Thyroid gland (tissue), 4 donors: ENCODE data around the gene ABTB2.
"Not testable (repeated sequence)": the region's sequence is repeated elsewhere in the genome, so short reads cannot be mapped to it uniquely, and the experiment has no call there.

Source experiments
- POLR2A ChIP-seq, 2 donors: fragments of 450-650 bp; IDR thresholded peaks; one replicate each; pipeline ENCODE4 v1.6.1; 2017; ENCODE audit warnings: antibody characterized with exemption in 2 of 2, mild to moderate bottlenecking in 2 of 2, moderate library complexity in 1 of 2
- TF ChIP-seq, protein P1 (sequence below), 6 experiments: fragments of 200-600 bp in 3 of 6; fragments of 450-650 bp in 3 of 6; sonication (generic) in 3 of 6; IDR thresholded peaks; one replicate each; pipeline ENCODE4 v1.5.1; 2016 to 2019; ENCODE audit warnings: antibody characterized with exemption in 6 of 6, mild to moderate bottlenecking in 2 of 6, inconsistent platforms in 1 of 6, moderate library complexity in 1 of 6

DNA sequence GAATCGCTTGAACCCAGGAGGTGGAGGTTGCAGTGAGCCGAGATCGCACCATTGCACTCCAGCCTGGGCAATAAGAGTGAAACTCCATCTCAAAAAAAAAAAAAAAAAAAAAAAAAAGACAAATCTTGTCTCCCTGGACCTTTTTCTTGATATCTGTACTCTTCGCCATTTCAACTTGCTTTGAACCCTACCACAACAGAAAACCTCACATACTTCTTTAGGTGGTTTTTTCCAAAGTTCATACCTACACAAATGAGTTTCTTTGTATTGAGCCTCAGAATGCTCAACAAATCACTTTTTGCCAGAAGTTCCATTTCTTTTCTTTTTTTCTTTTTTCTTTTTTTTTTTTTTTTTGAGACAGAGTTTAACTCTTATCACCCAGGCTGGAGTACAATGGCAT is 111.3 kb downstream of the ABTB2 start:
- TF ChIP-seq, protein P1, sequence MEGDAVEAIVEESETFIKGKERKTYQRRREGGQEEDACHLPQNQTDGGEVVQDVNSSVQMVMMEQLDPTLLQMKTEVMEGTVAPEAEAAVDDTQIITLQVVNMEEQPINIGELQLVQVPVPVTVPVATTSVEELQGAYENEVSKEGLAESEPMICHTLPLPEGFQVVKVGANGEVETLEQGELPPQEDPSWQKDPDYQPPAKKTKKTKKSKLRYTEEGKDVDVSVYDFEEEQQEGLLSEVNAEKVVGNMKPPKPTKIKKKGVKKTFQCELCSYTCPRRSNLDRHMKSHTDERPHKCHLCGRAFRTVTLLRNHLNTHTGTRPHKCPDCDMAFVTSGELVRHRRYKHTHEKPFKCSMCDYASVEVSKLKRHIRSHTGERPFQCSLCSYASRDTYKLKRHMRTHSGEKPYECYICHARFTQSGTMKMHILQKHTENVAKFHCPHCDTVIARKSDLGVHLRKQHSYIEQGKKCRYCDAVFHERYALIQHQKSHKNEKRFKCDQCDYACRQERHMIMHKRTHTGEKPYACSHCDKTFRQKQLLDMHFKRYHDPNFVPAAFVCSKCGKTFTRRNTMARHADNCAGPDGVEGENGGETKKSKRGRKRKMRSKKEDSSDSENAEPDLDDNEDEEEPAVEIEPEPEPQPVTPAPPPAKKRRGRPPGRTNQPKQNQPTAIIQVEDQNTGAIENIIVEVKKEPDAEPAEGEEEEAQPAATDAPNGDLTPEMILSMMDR (IDR thresholded peaks at IDR 0.05), result not testable (repeated sequence)
- TF ChIP-seq POLR2A (IDR thresholded peaks at IDR 0.05), result not testable (repeated sequence)
